Measurements from ENCODE around the gene GPHA2.

GPHA2 gene

GRCh38 chr11:64894070-64894811 is 41.5 kb downstream of the GPHA2 start:
- Histone ChIP-seq H3K4me3 (ENCODE audit: insufficient read length, low read depth) (no peak overlapping the region), H3K36me3 (ENCODE audit: insufficient read depth, insufficient read length, low read length) (peaks cover 44% of the 10 kb centered on the region), H3K9ac (ENCODE audit: insufficient read length, low read depth) (peak overlapping the region; percentile 59), H3K9me3 (ENCODE audit: insufficient read depth, low read length) (no peaks in the 10 kb centered on the region), H3K4me1 (ENCODE audit: insufficient read depth, insufficient read length) (peaks cover 18% of the 10 kb centered on the region), H3K27me3 (ENCODE audit: insufficient read depth, insufficient read length) (no peaks in the 10 kb centered on the region)
- DNase-seq (ENCODE audit: low read depth, low spot score): peak; percentile 75
- TF ChIP-seq YY1 (IDR thresholded peaks at IDR 0.05; ENCODE audit: insufficient read depth, insufficient read length) (no peak), SUZ12 (IDR thresholded peaks at IDR 0.05; ENCODE audit: extremely low read depth, insufficient read depth, insufficient read length) (no peak), ZNF274 (IDR thresholded peaks at IDR 0.05; ENCODE audit: low read depth, low read length) (no peak)

DNA sequence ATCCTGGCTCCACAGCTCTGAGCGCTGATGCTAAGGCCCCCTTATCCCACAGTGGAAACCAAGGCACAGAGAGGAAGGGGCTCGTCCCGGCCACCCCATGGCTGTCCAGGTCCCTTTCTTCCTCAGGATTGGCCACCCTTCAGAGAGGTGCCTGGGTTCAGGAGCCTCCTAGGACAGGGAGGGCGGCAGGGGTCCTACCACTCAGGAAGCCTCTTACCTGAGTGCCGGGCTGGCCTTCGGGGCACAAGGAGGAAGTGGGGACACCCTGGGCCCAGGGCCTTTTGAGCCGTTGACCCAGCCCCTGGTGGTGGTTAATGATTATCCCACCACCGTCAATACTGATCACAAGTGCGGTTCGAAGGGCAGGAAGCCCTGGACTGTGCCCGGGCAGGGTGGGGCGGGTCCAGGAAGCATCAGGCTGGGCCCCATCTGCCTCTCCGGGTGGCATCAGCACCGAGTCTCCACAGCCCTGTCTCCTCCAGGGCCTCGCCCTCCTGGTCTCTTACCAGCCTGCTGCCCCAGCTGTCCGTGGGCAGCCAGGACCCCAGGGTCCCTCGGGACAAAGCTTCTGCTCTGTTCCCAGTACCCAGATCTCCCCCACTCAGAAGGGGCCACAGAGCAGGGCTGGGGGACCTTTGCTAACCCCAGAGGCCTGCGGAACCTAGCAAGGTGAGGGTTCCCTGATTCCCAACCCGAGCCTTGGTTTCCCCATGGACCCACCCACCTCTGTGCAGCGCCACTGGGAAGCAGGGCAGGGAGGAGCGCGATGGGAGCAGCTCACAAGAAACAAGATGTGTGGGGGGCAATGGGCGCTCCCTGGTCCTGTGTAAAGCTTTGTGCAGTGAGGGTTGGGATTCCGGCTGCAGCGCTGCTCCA is 42.3 kb downstream of the GPHA2 start:
- H3K4me3 ChIP-seq (ENCODE audit: insufficient read length, low read depth): no peak overlapping the region
- peak overlapping the region; percentile 59 for H3K9ac ChIP-seq (ENCODE audit: insufficient read length, low read depth)
- no peaks in the 10 kb centered on the region for H3K27me3 ChIP-seq (ENCODE audit: insufficient read depth, insufficient read length)
- DNase-seq (ENCODE audit: low read depth, low spot score): no peak
- peaks cover 26% of the 10 kb centered on the region for H3K4me1 ChIP-seq (ENCODE audit: insufficient read depth, insufficient read length)
- peaks cover 38% of the 10 kb centered on the region for H3K36me3 ChIP-seq (ENCODE audit: insufficient read depth, insufficient read length, low read length)
- TF ChIP-seq SUZ12 (IDR thresholded peaks at IDR 0.05; ENCODE audit: extremely low read depth, insufficient read depth, insufficient read length) (no peak), ZNF274 (IDR thresholded peaks at IDR 0.05; ENCODE audit: low read depth, low read length) (no peak), YY1 (IDR thresholded peaks at IDR 0.05; ENCODE audit: insufficient read depth, insufficient read length) (no peak)
- no peaks in the 10 kb centered on the region for H3K9me3 ChIP-seq (ENCODE audit: insufficient read depth, low read length)

- no peak for DNase-seq (ENCODE audit: low read depth, low spot score)
- Histone ChIP-seq H3K4me1 (ENCODE audit: insufficient read depth, insufficient read length) (peaks cover 30% of the 10 kb centered on the region), H3K9ac (ENCODE audit: insufficient read length, low read depth) (peak overlapping the region; percentile 1), H3K27me3 (ENCODE audit: insufficient read depth, insufficient read length) (no peaks in the 10 kb centered on the region), H3K36me3 (ENCODE audit: insufficient read depth, insufficient read length, low read length) (peaks cover 32% of the 10 kb centered on the region), H3K4me3 (ENCODE audit: insufficient read length, low read depth) (no peak overlapping the region), H3K9me3 (ENCODE audit: insufficient read depth, low read length) (no peaks in the 10 kb centered on the region)
- TF ChIP-seq ZNF274 (IDR thresholded peaks at IDR 0.05; ENCODE audit: low read depth, low read length): no peak
- no peak for TF ChIP-seq YY1 (IDR thresholded peaks at IDR 0.05; ENCODE audit: insufficient read depth, insufficient read length)
- TF ChIP-seq SUZ12 (IDR thresholded peaks at IDR 0.05; ENCODE audit: extremely low read depth, insufficient read depth, insufficient read length): no peak
Measured at GRCh38 chr11:64892838-64893193, 42.9 kb downstream of the GPHA2 start.

- Histone ChIP-seq H3K9ac (ENCODE audit: insufficient read length, low read depth) (peak overlapping the region; percentile 1), H3K4me1 (ENCODE audit: insufficient read depth, insufficient read length) (peaks cover 30% of the 10 kb centered on the region), H3K36me3 (ENCODE audit: insufficient read depth, insufficient read length, low read length) (peaks cover 28% of the 10 kb centered on the region), H3K4me3 (ENCODE audit: insufficient read length, low read depth) (no peak overlapping the region), H3K27me3 (ENCODE audit: insufficient read depth, insufficient read length) (no peaks in the 10 kb centered on the region), H3K9me3 (ENCODE audit: insufficient read depth, low read length) (no peaks in the 10 kb centered on the region)
- no peak for TF ChIP-seq SUZ12 (IDR thresholded peaks at IDR 0.05; ENCODE audit: extremely low read depth, insufficient read depth, insufficient read length)
- no peak for TF ChIP-seq ZNF274 (IDR thresholded peaks at IDR 0.05; ENCODE audit: low read depth, low read length)
- no peak for TF ChIP-seq YY1 (IDR thresholded peaks at IDR 0.05; ENCODE audit: insufficient read depth, insufficient read length)
- no peak for DNase-seq (ENCODE audit: low read depth, low spot score)
Measured at GRCh38 chr11:64892411-64892831, 43.3 kb downstream of the GPHA2 start.

DNA sequence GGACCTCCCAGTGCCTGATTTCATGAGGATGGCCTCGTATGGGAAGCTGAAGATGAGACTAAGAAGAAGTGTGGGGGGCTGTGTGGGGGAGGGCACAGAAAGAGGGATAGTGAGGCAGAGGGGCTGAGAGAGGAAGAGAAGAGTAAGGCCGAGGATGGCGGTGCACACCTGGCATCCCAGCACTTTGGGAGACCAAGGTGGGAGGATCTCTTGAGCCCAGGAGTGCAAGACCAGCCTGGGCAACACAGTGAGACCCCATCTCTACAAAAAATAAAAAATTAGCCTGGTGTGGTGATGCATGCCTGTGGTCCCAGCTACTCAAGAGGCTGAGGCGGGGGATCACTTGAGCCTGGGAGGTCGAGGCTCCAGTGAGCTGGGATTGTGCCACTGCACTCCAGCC is 43.8 kb downstream of the GPHA2 start:
- no peak overlapping the region for H3K4me3 ChIP-seq (ENCODE audit: insufficient read length, low read depth)
- no peak for TF ChIP-seq SUZ12 (IDR thresholded peaks at IDR 0.05; ENCODE audit: extremely low read depth, insufficient read depth, insufficient read length)
- no peak for TF ChIP-seq ZNF274 (IDR thresholded peaks at IDR 0.05; ENCODE audit: low read depth, low read length)
- no peak for TF ChIP-seq YY1 (IDR thresholded peaks at IDR 0.05; ENCODE audit: insufficient read depth, insufficient read length)
- no peak for DNase-seq (ENCODE audit: low read depth, low spot score)
- no peaks in the 10 kb centered on the region for H3K9me3 ChIP-seq (ENCODE audit: insufficient read depth, low read length)
- H3K9ac ChIP-seq (ENCODE audit: insufficient read length, low read depth): no peak overlapping the region
- no peaks in the 10 kb centered on the region for H3K27me3 ChIP-seq (ENCODE audit: insufficient read depth, insufficient read length)
- H3K4me1 ChIP-seq (ENCODE audit: insufficient read depth, insufficient read length): peaks cover 30% of the 10 kb centered on the region
- H3K36me3 ChIP-seq (ENCODE audit: insufficient read depth, insufficient read length, low read length): peaks cover 22% of the 10 kb centered on the region

- Histone ChIP-seq H3K9me3 (ENCODE audit: insufficient read depth, low read length) (no peaks in the 10 kb centered on the region), H3K9ac (ENCODE audit: insufficient read length, low read depth) (no peak overlapping the region), H3K4me1 (ENCODE audit: insufficient read depth, insufficient read length) (peaks cover 30% of the 10 kb centered on the region), H3K36me3 (ENCODE audit: insufficient read depth, insufficient read length, low read length) (peaks cover 18% of the 10 kb centered on the region), H3K4me3 (ENCODE audit: insufficient read length, low read depth) (no peak overlapping the region), H3K27me3 (ENCODE audit: insufficient read depth, insufficient read length) (no peaks in the 10 kb centered on the region)
- TF ChIP-seq SUZ12 (IDR thresholded peaks at IDR 0.05; ENCODE audit: extremely low read depth, insufficient read depth, insufficient read length): no peak
- no peak for TF ChIP-seq ZNF274 (IDR thresholded peaks at IDR 0.05; ENCODE audit: low read depth, low read length)
- TF ChIP-seq YY1 (IDR thresholded peaks at IDR 0.05; ENCODE audit: insufficient read depth, insufficient read length): no peak
- DNase-seq (ENCODE audit: low read depth, low spot score): no peak
Measured at GRCh38 chr11:64891215-64891848, 44.4 kb downstream of the GPHA2 start.

Measured in NT2/D1 (cell line).